ENCODE results near the gene CRLF1.

- TF ChIP-seq POLR2A (IDR thresholded peaks at IDR 0.05) (no peak), CTCF (IDR thresholded peaks at IDR 0.05) (no peak)
Observed at GRCh38 chr19:18609717-18610051, 3.1 kb upstream of the CRLF1 start.

Data from adrenal gland (tissue), 5 donors.